Measurements from ENCODE around the gene IFNB1.

GRCh38 chr9:21097817-21098216 is 20.1 kb upstream of the IFNB1 start:
- TF ChIP-seq CTCF (IDR thresholded peaks at IDR 0.05), result no peak
- no peak for TF ChIP-seq EZH2 (IDR thresholded peaks at IDR 0.05)
- no peak for TF ChIP-seq EZH2phosphoT487 (IDR thresholded peaks at IDR 0.05)

All from neural progenitor cell (in vitro differentiated cells).